Heart right ventricle (tissue), 16 donors: Measurements from ENCODE around the gene AMZ1. TPM values are rescaled to one million over a fixed set of nuclear protein-coding genes. Genes with fewer than 3 reads are reported as not detected.
"Not testable (repeated sequence)": the region's sequence is repeated elsewhere in the genome, so short reads cannot be mapped to it uniquely, and the experiment has no call there.

Experiments used
- ATAC-seq, 8 donors: fragments of 200-7000 bp; cut with Tn5 transposase; one replicate each; pipeline ENCODE4 v1.9.1; 2020; ENCODE audit warnings: mild to moderate bottlenecking in 8 of 8, moderate library complexity in 8 of 8, moderate number of reproducible peaks in 1 of 8
- DNase-seq, 2 donors: peaks; one replicate each; pipeline ENCODE4 v3.0.0-alpha.2; 2020
- H3K27ac ChIP-seq, 10 donors: fragments of 200-600 bp; sonication (generic) in 2 of 10; one replicate each; pipeline versions ENCODE4 v1.5.0 to v1.8.0; 2020 to 2022; ENCODE audit warnings: mild to moderate bottlenecking in 3 of 10
- H3K27me3 ChIP-seq, 7 donors: fragments of 200-600 bp; one replicate each; pipeline ENCODE4 v1.8.0; 2021 to 2022; ENCODE audit warnings: mild to moderate bottlenecking in 2 of 7
- H3K36me3 ChIP-seq, 9 donors: fragments of 200-600 bp; sonication (generic) in 1 of 9; one replicate each; pipeline versions ENCODE4 v1.5.0 to v1.8.0; 2020 to 2022; ENCODE audit warnings: mild to moderate bottlenecking in 2 of 9
- H3K4me1 ChIP-seq, 9 donors: fragments of 200-600 bp; sonication (generic) in 1 of 9; one replicate each; pipeline versions ENCODE4 v1.5.0 to v1.8.0; 2020 to 2022; ENCODE audit warnings: mild to moderate bottlenecking in 4 of 9
- H3K4me3 ChIP-seq, 10 donors: fragments of 200-600 bp; sonication (generic) in 2 of 10; one replicate each; pipeline versions ENCODE4 v1.5.0 to v1.8.0; 2020 to 2022; ENCODE audit warnings: mild to moderate bottlenecking in 7 of 10, moderate library complexity in 2 of 10
- H3K9me3 ChIP-seq, 11 donors: fragments of 200-600 bp in 10 of 11; sonication (generic) in 2 of 11; one replicate each; pipeline versions ENCODE4 v1.5.0 to v1.8.0; 2013 to 2022; ENCODE audit warnings: mild to moderate bottlenecking in 2 of 11, control low read depth in 1 of 11, moderate library complexity in 1 of 11
- WGBS, 2 donors: extraction: QIAGEN DNeasy Blood & Tissue Kit; methylation state at CpG; one replicate each; pipeline ENCODE4 v1.1.7; 2013; ENCODE audit warnings: inconsistent platforms in 1 of 2; 5-methylcytosine and 5-hydroxymethylcytosine counted together
- intact Hi-C, 10 donors: fragments of 100-400 bp; cut with DNase I; formaldehyde crosslinking; loops; one replicate each; pipeline versions ENCODE4 v1.11.1 to v1.14.2; 2022
- polyA plus RNA-seq, 2 donors: library from polyadenylated mRNA; stranded (reverse); fragments of 200-250 nt; gene quantifications; one replicate each; pipeline ENCODE4 v1.2.3, GENCODE V29; 2013
- total RNA-seq, 10 donors: library from RNA; stranded (reverse); fragmentation: NEBNext Ultra II Directional in 3 of 10; extraction: Animal tissue kit (Norgen Biotek cat#: 25700) in 3 of 10; gene quantifications; one replicate each; pipeline versions ENCODE4 v1.2.1 to v1.2.4, GENCODE V29; 2021 to 2023
- TF ChIP-seq, protein P1 (sequence below), 9 donors: fragments of 200-600 bp; sonication (generic) in 2 of 9; IDR thresholded peaks; one replicate each; pipeline versions ENCODE4 v1.5.0 to v1.8.0; 2021 to 2022; ENCODE audit warnings: antibody characterized with exemption in 9 of 9, mild to moderate bottlenecking in 5 of 9, moderate library complexity in 1 of 9
- donor health status: Arrhythmogenic right ventricular cardiomyopathy.
- donor health status: ischemic (EF 13 %, LVEDD 7.1; RV severe dilation, severe dysfunction).
- donor health status: healthy with polysubstance abuse.
- donor health status: DM: no; HTN: yes; CAD: no.
- donor health status: DM: no; HTN: no; CAD: no.
- donor health status: ischemic (EF 25% LVEDD 6.9; RV normal size, moderate dysfunction).
- donor health status: ischemic (EF 25% LVEDD 5.7; RV mildly dilated, moderate dysfunction).
- donor health status: healthy.
- donor health status: DM: yes; HTN: yes; CAD: no.
- donor health status: Ischemic cardiomyopathy.
- donor health status: ischemic (EF 35%, LVEDD 5.7; RV mildly dilated, moderate dysfunction).
- donor health status: nonischemic (EF 11% LVEDD 7.7; RV severe dilation, severe dysfunction).
- donor health status: DM: yes; HTN: yes; CAD: no.
- donor health status: PGD.
- donor health status: ischemic (EF 29% LVEDD 5.4; RV normal size, mild dysfunction).
- donor health status: nonischemic (EF 23%, LVEDD 6.1; RV moderate dilation, normal function).

Gene AMZ1
- total and polyA plus RNA-seq, 12 donors, result 0.04 to 0.11 (median 0.07) TPM; not detected in 4

DNA sequence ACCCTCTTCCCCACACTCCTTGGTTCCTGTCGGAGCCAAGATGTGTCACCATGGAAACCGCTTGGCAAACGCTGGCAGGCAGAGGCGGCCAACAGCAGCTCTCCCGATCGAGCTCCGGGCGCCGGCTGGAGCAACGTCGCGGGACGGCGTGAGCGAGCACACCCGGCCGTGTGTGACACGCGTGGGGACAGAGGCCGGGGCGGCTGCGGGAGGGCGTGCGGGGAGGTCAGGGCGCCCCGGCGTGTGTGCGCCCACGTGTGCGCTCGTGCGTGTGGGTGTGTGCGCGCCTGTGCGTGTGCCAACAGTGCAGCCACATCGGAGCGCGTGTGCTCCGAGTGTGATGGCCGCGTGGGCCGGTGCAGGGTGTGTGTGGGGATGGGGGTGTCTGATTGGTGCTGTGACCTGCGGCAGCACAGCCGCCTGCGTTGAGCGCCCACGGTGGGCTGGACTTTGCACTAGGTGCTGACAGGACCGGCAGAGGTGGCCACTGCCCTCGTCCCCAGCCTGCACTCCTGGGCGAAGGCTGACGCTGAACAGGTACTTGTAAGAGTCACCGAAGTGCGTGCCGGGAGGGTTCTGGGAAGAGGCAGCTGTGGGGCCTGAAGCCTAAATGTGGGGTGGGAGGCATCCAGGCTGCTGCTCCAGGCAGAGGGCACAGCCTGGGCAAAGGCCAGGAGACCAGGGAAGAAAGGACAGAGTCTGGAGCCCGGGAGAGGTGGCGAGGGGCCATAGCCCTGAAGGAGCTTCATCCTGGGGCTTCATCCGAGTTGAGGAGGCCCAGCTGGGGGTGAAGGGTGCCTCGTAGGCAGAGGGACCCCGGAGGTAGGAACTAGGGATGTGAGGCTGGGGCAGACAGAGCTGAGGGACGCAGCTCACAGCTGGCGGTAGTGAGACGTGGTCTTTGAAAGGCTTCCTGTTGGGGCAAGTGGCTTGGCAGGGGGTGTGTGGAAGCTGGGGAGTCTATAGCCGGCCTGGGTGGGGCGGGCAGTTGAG is 8.6 kb upstream of the AMZ1 start:
- not testable (repeated sequence) for H3K36me3 ChIP-seq, H3K4me1 ChIP-seq, DNase-seq, H3K27ac ChIP-seq, H3K4me3 ChIP-seq
- WGBS, 2 donors, result 59 to 66% methylated on average over 58 to 64 of the region's 64 CpGs
- H3K27me3 ChIP-seq, result peaks cover 0 to 27% (median 10%) of the 10 kb centered on the region in 7 donors
- H3K9me3 ChIP-seq, result peaks cover 0 to 14% (median 0%) of the 10 kb centered on the region in 11 donors
- intact Hi-C loops, result loop anchor here (1.0 to 10.0 kb wide), 11 partner anchors 107 to 235 kb away; partner anchors contain the start of gene GRIFIN (in 2 of the 10)
- peak in 1 of 8 donors; percentile 26 for ATAC-seq

DNA sequence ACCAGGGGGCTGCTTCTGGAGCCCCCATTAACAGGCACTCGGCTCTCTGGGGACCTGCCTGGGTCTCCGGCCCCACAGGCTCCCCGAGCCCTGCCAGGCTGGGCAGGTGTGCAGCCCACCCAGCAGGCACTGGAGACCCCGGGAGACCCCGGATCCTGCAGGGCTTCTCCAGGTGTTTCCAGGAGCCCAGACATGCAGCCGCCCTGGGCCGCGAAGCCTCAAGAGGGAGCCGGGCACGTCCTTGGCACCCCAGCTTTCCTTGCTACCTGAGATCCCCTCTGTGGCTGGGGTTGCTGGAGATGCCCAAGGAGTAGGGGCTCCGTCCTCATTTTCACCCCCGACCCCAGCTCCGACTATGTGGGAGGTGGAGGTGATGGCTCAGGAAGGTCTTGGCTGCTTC is 7.7 kb upstream of the AMZ1 start:
- intact Hi-C loops, result loop anchor here (1.0 to 10.0 kb wide), 11 partner anchors 108 to 235 kb away; partner anchors contain the start of gene GRIFIN (in 2 of the 10)
- Histone ChIP-seq H3K36me3 (no peaks in the 10 kb centered on the region), H3K27ac (no peak overlapping the region), H3K9me3 (peaks cover 0 to 8% (median 0%) of the 10 kb centered on the region in 11 donors), H3K4me1 (peaks cover 0 to 5% (median 3%) of the 10 kb centered on the region in 9 donors), H3K4me3 (no peak overlapping the region), H3K27me3 (peaks cover 0 to 30% (median 16%) of the 10 kb centered on the region in 7 donors)
- DNase-seq, result no peak
- WGBS, 2 donors, result 85 to 89% methylated on average over 12 to 13 of the region's 13 CpGs
- TF ChIP-seq, protein P1, sequence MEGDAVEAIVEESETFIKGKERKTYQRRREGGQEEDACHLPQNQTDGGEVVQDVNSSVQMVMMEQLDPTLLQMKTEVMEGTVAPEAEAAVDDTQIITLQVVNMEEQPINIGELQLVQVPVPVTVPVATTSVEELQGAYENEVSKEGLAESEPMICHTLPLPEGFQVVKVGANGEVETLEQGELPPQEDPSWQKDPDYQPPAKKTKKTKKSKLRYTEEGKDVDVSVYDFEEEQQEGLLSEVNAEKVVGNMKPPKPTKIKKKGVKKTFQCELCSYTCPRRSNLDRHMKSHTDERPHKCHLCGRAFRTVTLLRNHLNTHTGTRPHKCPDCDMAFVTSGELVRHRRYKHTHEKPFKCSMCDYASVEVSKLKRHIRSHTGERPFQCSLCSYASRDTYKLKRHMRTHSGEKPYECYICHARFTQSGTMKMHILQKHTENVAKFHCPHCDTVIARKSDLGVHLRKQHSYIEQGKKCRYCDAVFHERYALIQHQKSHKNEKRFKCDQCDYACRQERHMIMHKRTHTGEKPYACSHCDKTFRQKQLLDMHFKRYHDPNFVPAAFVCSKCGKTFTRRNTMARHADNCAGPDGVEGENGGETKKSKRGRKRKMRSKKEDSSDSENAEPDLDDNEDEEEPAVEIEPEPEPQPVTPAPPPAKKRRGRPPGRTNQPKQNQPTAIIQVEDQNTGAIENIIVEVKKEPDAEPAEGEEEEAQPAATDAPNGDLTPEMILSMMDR (IDR thresholded peaks at IDR 0.05), result no peak
- no peak for ATAC-seq

DNA sequence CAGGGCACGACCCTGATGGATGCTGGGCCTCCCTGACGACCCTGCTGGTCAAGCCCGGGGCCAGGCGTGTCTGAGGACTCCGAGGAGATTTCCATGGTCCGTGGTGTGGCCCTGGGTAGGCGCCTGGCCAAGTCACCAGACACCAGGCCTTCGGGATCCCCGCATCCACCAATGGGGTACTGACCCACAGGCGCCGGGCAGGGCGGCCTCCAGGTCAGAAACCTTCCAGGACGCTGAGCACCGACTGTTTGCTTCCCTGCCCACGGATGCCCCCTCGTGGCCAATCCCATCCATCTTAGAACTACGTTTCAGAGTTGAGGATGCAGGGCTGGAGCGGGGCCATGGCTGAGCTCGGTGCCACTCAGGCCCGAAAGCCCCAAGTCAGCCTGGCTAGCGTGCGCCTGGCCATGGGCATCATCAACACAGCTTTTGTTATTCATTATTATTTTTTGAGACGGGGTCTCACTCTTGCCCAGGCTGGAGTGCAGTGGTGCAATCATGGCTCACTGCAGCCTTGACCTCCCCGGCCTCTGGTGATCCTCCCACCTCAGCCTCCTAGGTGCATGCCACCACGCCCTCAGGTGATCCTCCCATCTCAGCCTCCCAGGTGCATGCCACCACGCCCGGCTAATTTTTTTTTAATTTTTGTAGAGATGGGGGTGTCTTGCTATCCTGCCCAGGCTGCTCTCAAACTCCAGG is 7.1 kb upstream of the AMZ1 start:
- no peak overlapping the region for H3K27ac ChIP-seq
- intact Hi-C loops, result loop anchor here (1.0 to 10.0 kb wide), 12 partner anchors 109 to 236 kb away; partner anchors contain the start of gene GRIFIN (in 2 of the 10)
- 36 to 39% methylated on average over 27 of the region's 27 CpGs for WGBS, 2 donors
- TF ChIP-seq, protein P1 (IDR thresholded peaks at IDR 0.05), result peak; percentile 70 to 85 (median 80)
- no peaks in the 10 kb centered on the region for H3K36me3 ChIP-seq
- peaks cover 0 to 4% (median 0%) of the 10 kb centered on the region in 11 donors for H3K9me3 ChIP-seq
- ATAC-seq (peak; percentile 65 to 92 (median 88)), DNase-seq (peak; percentile 85 to 88)
- H3K4me3 ChIP-seq, result no peak overlapping the region
- peaks cover 0 to 37% (median 21%) of the 10 kb centered on the region in 7 donors for H3K27me3 ChIP-seq
- H3K4me1 ChIP-seq, result peaks cover 0 to 5% (median 3%) of the 10 kb centered on the region in 9 donors

DNA sequence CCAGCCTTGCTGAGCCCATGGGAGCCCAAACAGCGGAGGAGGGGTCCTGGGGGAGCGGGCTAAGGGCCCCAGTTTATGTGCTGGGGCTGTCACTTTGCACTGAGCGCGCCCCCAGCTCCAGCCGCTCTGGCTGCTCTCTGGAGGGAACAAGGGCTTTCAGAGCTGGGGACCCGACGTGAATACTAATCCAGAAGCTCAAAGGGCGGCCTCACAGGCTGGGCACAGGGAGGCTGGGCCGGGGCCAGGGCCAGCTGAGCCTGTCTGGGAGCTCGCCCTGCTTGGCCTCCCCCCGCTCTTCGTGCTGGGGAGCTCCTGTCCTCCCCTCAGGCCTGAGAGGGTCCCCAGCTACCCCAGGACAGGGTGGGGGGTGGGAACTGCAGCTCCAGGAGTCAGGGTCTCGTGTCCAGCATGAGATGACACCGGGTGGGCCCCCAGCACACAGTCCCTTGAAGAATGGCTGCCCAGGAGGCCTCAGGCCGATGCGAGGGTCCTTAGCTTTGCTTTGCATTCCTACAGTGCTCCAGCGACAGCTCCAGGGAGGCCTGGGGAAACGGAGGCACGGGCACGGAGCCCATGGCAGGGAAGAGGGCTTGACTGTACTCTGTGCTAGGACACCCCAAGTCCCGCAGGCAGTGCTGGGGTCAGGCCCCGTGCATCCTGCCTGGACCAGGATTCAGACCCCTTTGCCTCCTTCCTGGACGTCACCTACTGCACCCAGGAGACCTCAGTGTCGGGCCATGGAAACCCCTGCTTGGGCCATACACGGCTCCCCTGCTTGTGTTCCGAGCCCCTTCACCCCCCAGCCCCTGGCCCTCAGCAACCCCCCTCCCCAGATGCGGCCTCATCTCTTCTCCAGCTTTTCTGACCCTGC is 5.8 kb upstream of the AMZ1 start:
- peaks cover 0 to 49% (median 33%) of the 10 kb centered on the region in 7 donors for H3K27me3 ChIP-seq
- H3K36me3 ChIP-seq, result no peaks in the 10 kb centered on the region
- 91% methylated on average over 25 to 27 of the region's 27 CpGs for WGBS, 2 donors
- DNase-seq (no peak), ATAC-seq (no peak)
- TF ChIP-seq, protein P1 (IDR thresholded peaks at IDR 0.05), result no peak
- no peak overlapping the region for H3K27ac ChIP-seq
- no peak overlapping the region for H3K4me3 ChIP-seq
- intact Hi-C loops, result loop anchor here (1.0 to 10.0 kb wide), 12 partner anchors 110 to 237 kb away; partner anchors contain the start of gene GRIFIN (in 2 of the 10)
- peaks cover 0 to 4% (median 0%) of the 10 kb centered on the region in 11 donors for H3K9me3 ChIP-seq
- H3K4me1 ChIP-seq, result peaks cover 0 to 6% (median 4%) of the 10 kb centered on the region in 9 donors
